GM20431 (cell line): ENCODE data around the gene USP17L17.
"Not testable (repeated sequence)": the region's sequence is repeated elsewhere in the genome, so short reads cannot be mapped to it uniquely, and the experiment has no call there.

ENCODE experiments used
- in situ Hi-C: fragments of 300-500 bp; cut with MseI, MboI; formaldehyde crosslinking; loops from one replicate; pipeline ENCODE4 v1.15.0; 2020; ENCODE audit warnings: low sequenced_read_pairs; ENCODE audit not compliant: unreplicated experiment

USP17L17 gene

DNA sequence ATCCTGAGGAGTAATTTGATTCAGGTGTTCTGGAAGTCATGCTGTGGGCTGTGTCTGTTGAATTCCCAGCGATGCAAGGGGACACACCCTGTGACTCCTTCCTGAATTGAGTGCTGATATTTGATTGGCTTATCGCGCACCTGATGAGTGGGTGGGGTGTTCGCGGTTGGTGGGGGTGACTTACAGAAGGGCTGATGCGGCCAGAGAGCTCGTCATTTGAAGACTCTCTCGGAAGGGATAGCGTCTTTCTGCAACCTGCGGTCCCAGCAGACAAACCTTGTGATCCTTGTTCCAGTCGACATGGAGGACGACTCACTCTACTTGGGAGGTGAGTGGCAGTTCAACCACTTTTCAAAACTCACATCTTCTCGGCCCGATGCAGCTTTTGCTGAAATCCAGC is at the start of gene USP17L17:
TSS of gene USP17L17 (plus strand) at position 301 of the 400 bp plus-strand sequence. CDS start at position 301, 0 bp downstream.
- in situ Hi-C loops: not testable (repeated sequence)

GRCh38 chr4:9210357-9210756 is 33.3 kb upstream of the USP17L17 start, which contains the start of gene USP17L10:
TSS of gene USP17L10 (plus strand) at chr4:9210657. CDS start at chr4:9210657, 0 bp downstream.
- in situ Hi-C loops: not testable (repeated sequence)

GRCh38 chr4:9214701-9215100 is 29.0 kb upstream of the USP17L17 start:
- in situ Hi-C loops: not testable (repeated sequence)

- in situ Hi-C loops: not testable (repeated sequence)
These were observed 28.6 kb upstream of the USP17L17 start, which contains the start of gene USP17L11 for GRCh38 chr4:9215105-9215504. TSS of gene USP17L11 (plus strand) at chr4:9215405. CDS start at chr4:9215405, 0 bp downstream.

DNA sequence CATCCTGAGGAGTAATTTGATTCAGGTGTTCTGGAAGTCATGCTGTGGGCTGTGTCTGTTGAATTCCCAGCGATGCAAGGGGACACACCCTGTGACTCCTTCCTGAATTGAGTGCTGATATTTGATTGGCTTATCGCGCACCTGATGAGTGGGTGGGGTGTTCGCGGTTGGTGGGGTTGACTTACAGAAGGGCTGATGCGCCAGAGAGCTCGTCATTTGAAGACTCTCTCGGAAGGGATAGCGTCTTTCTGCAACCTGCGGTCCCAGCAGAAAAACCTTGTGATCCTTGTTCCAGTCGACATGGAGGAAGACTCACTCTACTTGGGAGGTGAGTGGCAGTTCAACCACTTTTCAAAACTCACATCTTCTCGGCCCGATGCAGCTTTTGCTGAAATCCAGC is 23.8 kb upstream of the USP17L17 start, which contains the start of gene USP17L12:
TSS of gene USP17L12 (plus strand) at position 301 of the 400 bp plus-strand sequence. CDS start at position 301, 0 bp downstream.
- in situ Hi-C loops: not testable (repeated sequence)

DNA sequence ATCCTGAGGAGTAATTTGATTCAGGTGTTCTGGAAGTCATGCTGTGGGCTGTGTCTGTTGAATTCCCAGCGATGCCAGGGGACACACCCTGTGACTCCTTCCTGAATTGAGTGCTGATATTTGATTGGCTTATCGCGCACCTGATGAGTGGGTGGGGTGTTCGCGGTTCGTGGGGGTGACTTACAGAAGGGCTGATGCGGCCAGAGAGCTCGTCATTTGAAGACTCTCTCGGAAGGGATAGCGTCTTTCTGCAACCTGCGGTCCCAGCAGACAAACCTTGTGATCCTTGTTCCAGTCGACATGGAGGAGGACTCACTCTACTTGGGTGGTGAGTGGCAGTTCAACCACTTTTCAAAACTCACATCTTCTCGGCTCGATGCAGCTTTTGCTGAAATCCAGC is 19.1 kb upstream of the USP17L17 start, which contains the start of gene USP17L13:
TSS of gene USP17L13 (plus strand) at position 301 of the 400 bp plus-strand sequence. CDS start at position 301, 0 bp downstream.
- in situ Hi-C loops: not testable (repeated sequence)

- in situ Hi-C loops: not testable (repeated sequence)
These were observed 13.4 kb upstream of the USP17L17 start for GRCh38 chr4:9230249-9230648.

DNA sequence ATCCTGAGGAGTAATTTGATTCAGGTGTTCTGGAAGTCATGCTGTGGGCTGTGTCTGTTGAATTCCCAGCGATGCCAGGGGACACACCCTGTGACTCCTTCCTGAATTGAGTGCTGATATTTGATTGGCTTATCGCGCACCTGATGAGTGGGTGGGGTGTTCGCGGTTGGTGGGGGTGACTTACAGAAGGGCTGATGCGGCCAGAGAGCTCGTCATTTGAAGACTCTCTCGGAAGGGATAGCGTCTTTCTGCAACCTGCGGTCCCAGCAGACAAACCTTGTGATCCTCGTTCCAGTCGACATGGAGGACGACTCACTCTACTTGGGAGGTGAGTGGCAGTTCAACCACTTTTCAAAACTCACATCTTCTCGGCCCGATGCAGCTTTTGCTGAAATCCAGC is 9.6 kb upstream of the USP17L17 start, which contains the start of gene USP17L15:
TSS of gene USP17L15 (plus strand) at position 301 of the 400 bp plus-strand sequence. CDS start at position 301, 0 bp downstream.
- in situ Hi-C loops: not testable (repeated sequence)

GRCh38 chr4:9238461-9238860 is 5.2 kb upstream of the USP17L17 start:
- in situ Hi-C loops: not testable (repeated sequence)

DNA sequence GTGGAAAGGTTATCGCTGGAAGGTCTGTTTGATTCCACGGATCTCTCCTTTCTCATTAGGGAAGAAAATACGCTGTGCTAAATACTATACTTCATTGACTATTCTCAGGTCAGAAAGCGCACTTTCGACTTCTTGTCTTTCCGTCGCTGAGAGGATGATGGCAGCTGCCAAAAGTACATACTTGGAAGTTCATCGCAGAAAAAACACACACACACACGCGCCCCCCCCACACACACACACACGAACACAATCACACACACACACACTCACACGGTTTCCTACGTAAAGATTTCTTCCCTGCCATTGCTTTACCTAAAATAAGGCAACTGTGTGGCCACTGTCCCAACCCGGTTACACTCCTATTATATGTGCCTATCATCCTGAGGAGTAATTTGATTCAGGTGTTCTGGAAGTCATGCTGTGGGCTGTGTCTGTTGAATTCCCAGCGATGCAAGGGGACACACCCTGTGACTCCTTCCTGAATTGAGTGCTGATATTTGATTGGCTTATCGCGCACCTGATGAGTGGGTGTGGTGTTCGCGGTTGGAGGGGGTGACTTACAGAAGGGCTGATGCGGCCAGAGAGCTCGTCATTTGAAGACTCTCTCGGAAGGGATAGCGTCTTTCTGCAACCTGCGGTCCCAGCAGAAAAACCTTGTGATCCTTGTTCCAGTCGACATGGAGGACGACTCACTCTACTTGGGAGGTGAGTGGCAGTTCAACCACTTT is 4.4 kb downstream of the USP17L17 start, which contains the start of gene USP17L18:
TSS of gene USP17L18 (plus strand) at position 678 of the 728 bp plus-strand sequence. CDS start at position 678, 0 bp downstream.
- in situ Hi-C loops: not testable (repeated sequence)

DNA sequence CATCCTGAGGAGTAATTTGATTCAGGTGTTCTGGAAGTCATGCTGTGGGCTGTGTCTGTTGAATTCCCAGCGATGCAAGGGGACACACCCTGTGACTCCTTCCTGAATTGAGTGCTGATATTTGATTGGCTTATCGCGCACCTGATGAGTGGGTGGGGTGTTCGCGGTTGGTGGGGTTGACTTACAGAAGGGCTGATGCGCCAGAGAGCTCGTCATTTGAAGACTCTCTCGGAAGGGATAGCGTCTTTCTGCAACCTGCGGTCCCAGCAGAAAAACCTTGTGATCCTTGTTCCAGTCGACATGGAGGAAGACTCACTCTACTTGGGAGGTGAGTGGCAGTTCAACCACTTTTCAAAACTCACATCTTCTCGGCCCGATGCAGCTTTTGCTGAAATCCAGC is 9.4 kb downstream of the USP17L17 start, which contains the start of gene USP17L19:
TSS of gene USP17L19 (plus strand) at position 301 of the 400 bp plus-strand sequence. CDS start at position 301, 0 bp downstream.
- in situ Hi-C loops: not testable (repeated sequence)

GRCh38 chr4:9257824-9258223 is 14.1 kb downstream of the USP17L17 start, which contains the start of gene USP17L20:
TSS of gene USP17L20 (plus strand) at chr4:9258124. CDS start at chr4:9258124, 0 bp downstream.
- in situ Hi-C loops: not testable (repeated sequence)

- in situ Hi-C loops: not testable (repeated sequence)
These were observed 18.9 kb downstream of the USP17L17 start, which contains the start of gene USP17L21 for GRCh38 chr4:9262572-9262971. TSS of gene USP17L21 (plus strand) at chr4:9262872. CDS start at chr4:9262872, 0 bp downstream.

- in situ Hi-C loops: not testable (repeated sequence)
These were observed 23.6 kb downstream of the USP17L17 start, which contains the start of gene USP17L22 for GRCh38 chr4:9267319-9267718. TSS of gene USP17L22 (plus strand) at chr4:9267619. CDS start at chr4:9267619, 0 bp downstream.

DNA sequence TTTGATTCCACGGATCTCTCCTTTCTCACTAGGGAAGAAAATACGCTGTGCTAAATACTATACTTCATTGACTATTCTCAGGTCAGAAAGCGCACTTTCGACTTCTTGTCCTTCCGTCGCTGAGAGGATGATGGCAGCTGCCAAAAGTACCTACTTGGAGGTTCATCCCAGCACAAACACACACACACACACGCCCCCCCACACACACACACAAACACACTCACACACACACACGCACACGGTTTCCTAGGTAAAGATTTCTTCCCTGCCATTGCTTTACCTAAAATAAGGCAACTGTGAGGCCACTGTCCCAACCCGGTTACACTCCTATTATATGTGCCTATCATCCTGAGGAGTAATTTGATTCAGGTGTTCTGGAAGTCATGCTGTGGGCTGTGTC is 28.0 kb downstream of the USP17L17 start:
- in situ Hi-C loops: not testable (repeated sequence)
